GM18867 (cell line): ENCODE results near the gene FBXW10.
"Not testable (repeated sequence)": the region's sequence is repeated elsewhere in the genome, so short reads cannot be mapped to it uniquely, and the experiment has no call there.

Experiments used
- ATAC-seq: cut with Tn5 transposase; IDR thresholded peaks from one replicate; pipeline ENCODE4 v1.9.1; 2021; ENCODE audit warnings: mild to moderate bottlenecking, moderate library complexity; ENCODE audit not compliant: unreplicated experiment

FBXW10 gene

GRCh38 chr17:18743699-18744421 is at the start of gene FBXW10:
TSS of gene FBXW10 (plus strand) at chr17:18744054. CDS start at chr17:18744245, 191 bp downstream.
- not testable (repeated sequence) for ATAC-seq

GRCh38 chr17:18695143-18695542 is 48.7 kb upstream of the FBXW10 start:
- ATAC-seq, result not testable (repeated sequence)

- not testable (repeated sequence) for ATAC-seq
Measured at GRCh38 chr17:18698473-18699103, 45.3 kb upstream of the FBXW10 start.

GRCh38 chr17:18705955-18706354 is 37.9 kb upstream of the FBXW10 start:
- not testable (repeated sequence) for ATAC-seq

- not testable (repeated sequence) for ATAC-seq
Measured at GRCh38 chr17:18708215-18708614, 35.6 kb upstream of the FBXW10 start.

- not testable (repeated sequence) for ATAC-seq
Measured at GRCh38 chr17:18712354-18712999, 31.4 kb upstream of the FBXW10 start.

GRCh38 chr17:18718643-18719427 is 25.0 kb upstream of the FBXW10 start:
- not testable (repeated sequence) for ATAC-seq

- not testable (repeated sequence) for ATAC-seq
Measured at GRCh38 chr17:18719428-18720110, 24.3 kb upstream of the FBXW10 start.

- not testable (repeated sequence) for ATAC-seq
Measured at GRCh38 chr17:18721775-18722547, 21.9 kb upstream of the FBXW10 start.

GRCh38 chr17:18722612-18723011 is 21.2 kb upstream of the FBXW10 start:
- not testable (repeated sequence) for ATAC-seq

GRCh38 chr17:18723509-18723908 is 20.3 kb upstream of the FBXW10 start:
- not testable (repeated sequence) for ATAC-seq

GRCh38 chr17:18732438-18732837 is 11.4 kb upstream of the FBXW10 start:
- ATAC-seq, result not testable (repeated sequence)

- not testable (repeated sequence) for ATAC-seq
Measured at GRCh38 chr17:18733350-18733749, 10.5 kb upstream of the FBXW10 start.

GRCh38 chr17:18739616-18740391 is 4.0 kb upstream of the FBXW10 start:
- ATAC-seq, result not testable (repeated sequence)

GRCh38 chr17:18741228-18741627 is 2.6 kb upstream of the FBXW10 start:
- not testable (repeated sequence) for ATAC-seq

- not testable (repeated sequence) for ATAC-seq
Measured at GRCh38 chr17:18744726-18745125, 872 bp downstream of the FBXW10 start.

GRCh38 chr17:18746551-18746950 is 2.7 kb downstream of the FBXW10 start:
- not testable (repeated sequence) for ATAC-seq

GRCh38 chr17:18747501-18747900 is 3.6 kb downstream of the FBXW10 start:
- ATAC-seq, result not testable (repeated sequence)

- ATAC-seq, result not testable (repeated sequence)
Measured at GRCh38 chr17:18750242-18750641, 6.4 kb downstream of the FBXW10 start.
